Measurements from ENCODE around the gene NEK6.

NEK6 gene

GRCh38 chr9:124326378-124326777 lies 68.6 kb downstream of the NEK6 start:
- ATAC-seq, result peak in 1 of 2 donors; percentile 10

- no peak for ATAC-seq
Measured at GRCh38 chr9:124327491-124327890, 69.7 kb downstream of the NEK6 start.

GRCh38 chr9:124328285-124328684 lies 70.5 kb downstream of the NEK6 start:
- no peak for ATAC-seq

GRCh38 chr9:124329206-124329792 lies 71.5 kb downstream of the NEK6 start:
- ATAC-seq, result no peak

DNA sequence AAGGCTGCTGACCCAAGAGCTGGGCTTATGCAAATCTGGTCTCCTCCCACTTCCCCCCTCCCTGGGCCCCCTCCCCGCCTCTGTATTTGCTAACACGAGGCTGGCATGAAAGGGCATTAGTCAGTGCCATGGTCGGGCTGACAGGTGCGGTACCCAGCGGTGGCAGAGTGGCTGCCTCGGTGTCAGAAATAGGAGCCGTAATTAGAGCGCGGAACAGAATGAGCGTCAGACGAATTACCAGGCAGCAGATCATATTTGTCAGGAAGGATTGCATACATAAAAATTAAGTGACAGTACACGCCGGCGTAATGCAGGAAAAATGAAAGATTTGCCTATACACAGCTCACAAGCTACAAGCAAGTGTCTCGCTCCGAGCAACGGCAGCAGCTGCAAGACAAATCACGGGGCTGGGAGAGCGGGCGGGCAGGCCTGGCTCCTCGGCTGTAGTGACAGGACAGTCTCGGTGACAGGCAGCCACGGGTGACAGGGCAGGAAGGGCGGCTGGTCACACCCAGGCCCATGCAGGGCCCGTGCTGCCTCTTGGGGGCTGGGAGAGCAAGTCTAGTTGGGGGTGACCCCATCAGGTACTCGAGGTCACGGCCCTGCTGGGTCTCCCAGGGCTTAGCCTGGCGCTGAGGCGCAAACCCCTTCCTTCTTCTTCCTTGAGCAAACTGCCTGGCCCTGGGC lies 72.4 kb downstream of the NEK6 start:
- ATAC-seq, result no peak

DNA sequence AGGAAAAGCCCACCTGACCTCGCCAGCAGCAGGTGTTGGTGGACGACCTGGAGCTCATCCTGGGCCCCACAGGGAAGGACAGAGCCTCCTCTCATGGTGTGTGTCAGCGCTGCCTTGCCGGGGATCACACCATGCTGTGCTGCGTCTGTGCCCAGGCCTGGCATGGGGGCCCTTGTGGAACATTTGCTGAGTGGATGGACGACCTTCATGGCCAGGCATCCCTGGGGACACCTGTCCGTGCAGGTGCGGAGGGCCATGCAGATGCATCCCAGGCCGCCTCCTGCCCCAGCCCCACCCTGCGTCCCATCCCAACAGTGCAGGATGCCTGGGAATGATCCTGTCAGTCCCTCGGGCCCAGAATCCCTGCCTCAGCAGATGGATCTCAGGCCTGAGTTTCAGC lies 73.8 kb downstream of the NEK6 start:
- ATAC-seq, result no peak

GRCh38 chr9:124332361-124333202 lies 74.8 kb downstream of the NEK6 start:
- no peak for ATAC-seq

- no peak for ATAC-seq
Measured at GRCh38 chr9:124333203-124333579, 75.4 kb downstream of the NEK6 start.

DNA sequence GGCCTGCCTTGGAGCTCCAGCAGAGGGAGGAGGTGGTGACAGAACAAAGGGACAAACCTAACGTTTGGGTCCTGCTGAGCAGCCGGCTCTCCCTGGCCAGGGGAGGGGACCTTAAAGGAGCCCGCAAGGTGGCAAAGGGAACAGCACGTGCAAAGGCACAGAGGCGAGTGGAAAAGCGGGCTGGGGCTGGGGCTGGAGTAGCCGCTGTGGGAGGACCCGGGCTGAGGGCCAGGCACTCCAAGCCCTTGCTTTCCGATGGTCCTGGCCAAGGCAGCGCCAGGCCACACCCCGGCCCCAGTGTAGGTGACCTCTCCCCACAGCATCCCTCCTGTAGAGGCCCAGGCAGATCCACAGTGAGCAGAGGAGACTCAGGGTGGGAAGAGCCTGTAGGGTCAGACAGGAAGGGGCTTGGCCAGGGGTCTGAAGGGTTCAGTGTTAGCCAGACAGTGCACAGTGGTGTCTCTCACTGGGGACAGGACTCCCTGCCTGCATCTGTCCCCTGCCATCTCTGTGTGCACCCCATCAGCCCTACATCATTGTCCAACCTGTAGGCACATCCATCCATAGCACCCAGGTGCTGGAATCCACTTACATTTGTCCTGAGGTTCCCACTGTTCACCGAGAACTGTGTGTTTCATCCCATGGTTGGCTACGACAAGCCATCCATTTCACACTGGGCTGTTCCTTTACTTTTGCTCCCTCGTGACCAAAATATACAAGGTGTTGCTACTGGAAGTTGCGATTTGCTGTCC lies 77.0 kb downstream of the NEK6 start:
- ATAC-seq, result no peak

DNA sequence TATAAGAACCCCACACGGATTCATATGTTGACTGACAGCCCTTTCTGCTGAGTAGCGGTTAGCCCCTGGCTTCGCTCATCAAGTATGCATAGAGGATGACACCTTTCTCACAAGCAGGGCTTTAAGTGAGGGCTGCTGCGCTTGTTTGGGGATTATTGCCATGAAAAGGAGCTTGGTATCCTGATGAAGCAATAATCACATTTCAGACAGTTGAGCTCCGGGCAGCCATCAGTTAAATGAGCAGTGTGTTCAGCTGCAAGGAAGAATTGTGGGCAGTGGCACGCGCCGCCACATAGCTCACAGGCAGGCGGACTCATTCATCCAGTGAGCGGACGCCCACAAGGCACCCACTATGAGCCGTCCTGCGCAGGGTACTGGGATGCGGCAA lies 77.6 kb downstream of the NEK6 start:
- no peak for ATAC-seq

DNA sequence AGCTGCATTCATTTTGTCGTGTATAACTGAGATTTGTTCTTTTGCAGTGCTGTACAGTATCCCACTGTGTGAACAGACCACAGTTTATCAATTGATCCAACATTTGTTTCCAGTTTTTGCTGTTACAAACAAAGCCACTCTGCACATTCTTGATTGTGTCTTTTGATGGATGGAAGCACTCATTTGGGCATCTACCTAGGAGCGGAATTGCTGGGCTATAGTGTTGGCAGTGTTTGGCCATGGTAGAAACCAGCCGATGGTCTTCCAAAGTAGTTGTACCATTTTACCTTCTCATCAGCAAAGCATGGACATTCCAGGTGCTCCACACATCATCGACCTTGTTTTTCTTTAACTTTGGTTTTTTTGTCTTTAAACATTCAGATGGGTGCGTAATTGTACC lies 79.8 kb downstream of the NEK6 start:
- no peak for ATAC-seq

GRCh38 chr9:124339603-124340146 lies 81.9 kb downstream of the NEK6 start:
- no peak for ATAC-seq

GRCh38 chr9:124340219-124341069 lies 82.7 kb downstream of the NEK6 start:
- ATAC-seq, result no peak

DNA sequence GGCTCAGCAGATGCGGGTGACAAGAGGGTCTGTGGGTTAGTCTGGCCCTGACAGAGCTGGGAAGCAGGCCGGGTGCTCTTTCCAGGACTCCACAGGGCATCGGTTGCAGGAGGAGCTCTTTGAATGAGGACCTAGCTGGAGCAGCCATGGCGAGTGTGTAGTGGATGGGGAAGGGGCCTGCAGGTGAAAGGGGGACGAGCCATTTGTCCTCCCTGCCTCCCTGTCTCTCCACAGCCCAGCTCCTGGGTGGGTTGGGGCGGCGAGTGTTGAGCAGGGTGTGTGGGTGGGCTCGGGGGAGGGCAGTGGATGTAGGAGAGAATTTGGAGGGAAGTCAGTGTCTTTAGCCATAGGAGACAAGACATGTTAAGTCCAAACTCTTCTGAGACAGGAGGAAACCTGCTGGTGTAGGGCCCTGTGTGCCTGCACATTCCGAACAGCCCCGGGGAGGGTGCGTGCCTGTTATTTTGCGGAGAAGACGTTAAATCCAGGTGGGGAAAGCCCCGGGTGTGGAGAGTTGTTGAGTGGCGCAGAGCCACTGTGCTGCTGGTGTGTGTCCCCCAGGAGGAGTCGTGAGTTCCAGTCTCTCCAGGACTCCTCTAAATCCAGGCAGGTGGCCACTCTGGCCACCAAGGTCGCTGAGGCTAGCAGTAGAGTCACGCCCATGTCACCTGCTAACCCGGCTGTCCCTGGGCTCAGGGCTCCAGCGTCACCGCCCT lies 83.9 kb downstream of the NEK6 start:
- ATAC-seq, result no peak

DNA sequence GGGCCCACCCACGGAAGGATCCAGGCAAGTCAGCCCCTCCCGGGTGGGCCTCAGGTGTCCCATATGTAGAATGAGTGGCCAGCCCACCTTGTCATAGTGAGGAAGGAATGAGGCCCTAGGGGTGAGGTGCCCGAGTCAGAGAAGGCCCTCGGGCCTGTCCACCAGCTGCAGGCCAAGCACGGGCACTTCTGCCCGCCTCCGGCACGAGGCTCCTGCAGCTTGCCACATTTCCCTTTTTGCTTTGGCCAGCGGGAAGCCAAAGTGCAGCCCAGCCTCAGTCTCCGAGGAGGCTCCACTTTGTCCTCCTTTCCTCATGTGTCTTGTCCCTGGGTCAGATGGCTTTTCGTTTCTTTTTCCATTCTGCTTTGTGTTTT lies 84.6 kb downstream of the NEK6 start:
- ATAC-seq, result no peak

DNA sequence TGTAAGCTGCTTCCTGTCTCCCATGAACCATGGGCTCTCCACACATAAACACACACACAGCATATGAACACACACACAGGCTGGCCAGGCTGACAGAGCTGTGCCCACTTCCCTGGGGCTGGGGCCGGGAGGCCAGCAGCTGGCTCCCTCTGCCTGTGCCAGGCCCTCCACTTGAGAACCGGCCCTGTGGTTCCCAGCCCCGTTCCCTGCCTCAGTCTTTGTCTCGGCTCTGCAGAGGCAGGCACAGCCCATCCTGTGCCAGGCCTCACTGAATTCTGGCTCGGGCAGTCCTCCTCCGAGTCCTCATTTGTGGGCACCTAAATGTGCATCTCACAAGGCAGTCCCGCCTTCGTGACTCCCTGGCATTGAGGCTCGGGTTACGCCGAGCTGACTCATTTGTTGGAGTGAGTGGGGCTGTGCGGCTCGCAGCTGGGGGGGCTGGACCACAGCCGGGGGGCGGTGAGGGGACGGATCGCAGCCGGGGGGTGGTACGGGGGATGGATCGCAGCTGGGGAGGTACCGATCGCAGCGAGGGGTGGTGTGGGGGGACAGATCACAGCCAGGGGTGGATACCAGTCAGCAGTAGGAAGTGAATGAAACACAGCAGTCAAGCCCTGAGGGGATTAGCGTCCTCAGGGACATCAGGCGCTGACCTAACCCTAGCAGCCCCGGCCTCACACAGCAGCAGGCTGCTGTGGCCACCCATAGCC lies 85.2 kb downstream of the NEK6 start:
- no peak for ATAC-seq

GRCh38 chr9:124343533-124344290 lies 86.0 kb downstream of the NEK6 start:
- no peak for ATAC-seq

DNA sequence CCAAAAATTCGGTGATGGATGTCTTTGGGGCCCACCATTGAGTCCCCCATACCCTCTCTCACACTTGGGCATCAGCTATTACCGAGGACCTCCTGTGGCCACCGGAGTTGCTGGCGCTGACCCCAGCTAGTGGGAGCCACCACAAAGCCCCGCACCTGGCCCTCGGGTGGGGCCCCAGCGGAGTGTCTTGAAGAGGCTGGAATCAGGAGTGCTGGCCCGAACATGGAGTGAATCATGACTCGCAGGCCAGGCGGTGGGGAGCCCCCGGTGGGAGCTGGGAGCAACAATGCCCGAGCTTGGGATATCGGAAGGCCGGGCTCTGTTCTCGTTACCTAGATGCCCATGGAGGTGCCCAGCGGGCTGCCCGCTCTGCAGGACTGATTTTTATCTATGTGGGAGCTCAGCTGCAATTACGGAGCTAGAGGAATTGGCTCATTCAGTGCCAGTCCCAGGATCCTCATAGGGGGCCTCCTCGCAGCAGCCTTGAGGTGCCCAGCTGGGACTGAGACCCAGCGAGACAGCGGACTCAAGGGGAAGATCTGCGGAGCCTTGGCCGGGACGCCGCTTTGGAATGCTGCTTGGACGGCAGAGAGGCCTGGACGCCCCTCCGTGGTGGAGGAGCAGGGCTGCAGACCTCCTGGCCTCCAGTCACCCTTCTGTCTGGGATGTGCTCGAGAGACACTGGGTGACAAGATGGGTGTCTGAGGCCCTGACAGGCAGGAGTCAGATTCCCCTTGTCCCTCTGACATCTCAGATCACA lies 86.7 kb downstream of the NEK6 start:
- ATAC-seq, result no peak

DNA sequence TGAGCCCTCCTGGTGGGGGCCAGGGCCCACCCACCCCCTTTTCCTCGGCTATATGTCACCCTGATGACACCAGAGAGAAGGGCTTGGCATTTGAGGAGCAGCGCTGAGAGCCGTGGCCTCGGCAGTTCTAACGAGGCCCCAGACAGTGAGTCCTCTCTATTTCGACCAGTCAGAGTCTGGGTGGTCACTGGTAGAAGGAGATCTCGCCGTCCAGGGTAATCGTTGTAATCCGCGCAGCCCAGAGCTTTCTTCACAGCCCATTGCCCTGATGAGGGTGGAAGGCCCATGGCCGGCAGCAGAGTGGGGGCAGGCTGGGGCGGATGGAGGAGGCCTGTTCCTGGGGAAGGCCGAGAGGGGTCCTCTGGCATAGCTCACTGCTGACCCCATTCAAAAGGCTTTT lies 87.3 kb downstream of the NEK6 start:
- ATAC-seq, result no peak

Measured in activated CD4-positive, CD25-positive, alpha-beta regulatory T cell treated with anti-CD3 and anti-CD28 coated beads, Interleukin-2, amount 50 U/mL, for 24 hours (primary cell).